GM19397 (cell line): Measurements from ENCODE around the gene OR2H1.
A peak's percentile ranks its signal among the peaks of the same experiment; 100 is the strongest.

ENCODE experiments used
- ATAC-seq: cut with Tn5 transposase; IDR thresholded peaks from one replicate; pipeline ENCODE4 v1.9.1; 2021; ENCODE audit warnings: mild to moderate bottlenecking, moderate library complexity; ENCODE audit not compliant: unreplicated experiment

Gene OR2H1

GRCh38 chr6:29509239-29509638 lies 52.3 kb downstream of the OR2H1 start:
- ATAC-seq: peak; percentile 48

GRCh38 chr6:29509711-29510110 lies 52.8 kb downstream of the OR2H1 start:
- no peak for ATAC-seq

GRCh38 chr6:29510202-29510601 lies 53.2 kb downstream of the OR2H1 start:
- ATAC-seq: no peak

- no peak for ATAC-seq
Measured at GRCh38 chr6:29510746-29511300, 53.9 kb downstream of the OR2H1 start.
